GM19463 (cell line): ENCODE data around the gene THBS2.
"Not testable (repeated sequence)": the region's sequence is repeated elsewhere in the genome, so short reads cannot be mapped to it uniquely, and the experiment has no call there.

Experiments used
- ATAC-seq: cut with Tn5 transposase; IDR thresholded peaks from one replicate; pipeline ENCODE4 v1.9.1; 2021; ENCODE audit warnings: mild to moderate bottlenecking, moderate library complexity; ENCODE audit not compliant: unreplicated experiment

The THBS2 gene

GRCh38 chr6:169213814-169214520, 39.7 kb downstream of the THBS2 start:
- no peak for ATAC-seq

DNA sequence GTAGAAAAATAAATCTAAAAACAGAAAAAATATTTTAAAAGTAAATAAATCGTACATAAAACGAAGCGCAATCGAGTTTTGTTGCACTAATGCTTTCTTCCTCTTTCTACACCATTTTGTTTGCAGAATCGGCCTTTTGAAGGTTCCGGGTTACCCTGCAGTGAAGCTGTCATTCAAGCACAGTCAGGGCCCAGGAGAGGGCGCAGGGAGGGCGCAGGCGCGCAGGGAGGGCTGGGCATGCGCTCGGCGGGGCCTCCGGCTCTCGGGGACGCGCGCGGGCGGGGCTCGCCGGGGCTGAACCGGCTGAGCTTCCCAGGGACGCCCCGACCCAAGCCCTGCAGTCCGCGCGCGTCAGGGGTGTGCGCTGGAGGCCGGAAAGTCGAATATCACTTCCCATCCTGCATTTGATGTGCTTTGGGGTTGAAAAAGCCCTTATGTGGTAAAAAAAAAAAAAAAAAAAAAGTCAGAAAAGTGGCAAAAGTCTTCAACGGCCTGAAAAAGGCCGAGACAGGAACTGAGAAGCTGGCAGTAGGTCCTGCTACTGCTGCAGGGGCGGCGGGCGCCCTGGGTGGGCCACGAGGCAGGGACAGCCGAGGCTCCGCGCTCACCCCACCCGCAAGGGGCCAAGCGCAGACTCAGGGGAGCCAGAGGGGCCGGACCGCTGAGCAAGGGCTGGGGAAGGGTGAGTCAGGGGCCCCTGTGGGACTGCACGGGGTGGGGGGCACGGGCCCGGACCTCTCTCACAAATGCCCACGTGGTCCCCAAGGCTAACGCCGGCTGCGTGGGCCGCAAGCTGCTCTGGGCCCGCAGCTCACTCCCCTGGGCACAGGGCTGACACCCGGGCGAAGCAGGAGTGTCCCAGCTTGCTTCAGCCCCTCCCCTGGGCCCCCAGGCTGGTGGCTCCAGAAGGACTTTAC, 40.5 kb downstream of the THBS2 start:
- peak; percentile 100 for ATAC-seq

- ATAC-seq = no peak
Measured at GRCh38 chr6:169212436-169212835, 41.2 kb downstream of the THBS2 start.

GRCh38 chr6:169211881-169212280, 41.8 kb downstream of the THBS2 start:
- no peak for ATAC-seq

DNA sequence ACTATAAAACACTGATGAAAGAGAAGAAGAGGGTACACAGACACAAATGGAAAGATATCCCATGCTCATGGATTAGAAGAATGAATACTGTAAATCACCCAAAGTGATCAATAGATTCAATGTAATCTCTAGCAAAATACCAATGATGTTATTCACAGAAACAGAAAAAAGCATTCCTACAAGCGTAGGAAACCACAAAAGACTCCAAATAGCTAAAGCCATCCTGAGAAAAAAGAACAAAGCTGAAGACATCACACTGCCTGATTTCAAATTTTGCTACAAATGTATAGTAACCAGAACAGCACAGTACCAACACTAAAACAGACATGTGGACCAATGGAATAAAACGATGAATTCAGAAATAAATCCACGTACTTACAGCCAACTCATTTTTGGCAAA, 43.0 kb downstream of the THBS2 start:
- ATAC-seq = no peak

GRCh38 chr6:169208011-169208410, 45.6 kb downstream of the THBS2 start:
- ATAC-seq = no peak

DNA sequence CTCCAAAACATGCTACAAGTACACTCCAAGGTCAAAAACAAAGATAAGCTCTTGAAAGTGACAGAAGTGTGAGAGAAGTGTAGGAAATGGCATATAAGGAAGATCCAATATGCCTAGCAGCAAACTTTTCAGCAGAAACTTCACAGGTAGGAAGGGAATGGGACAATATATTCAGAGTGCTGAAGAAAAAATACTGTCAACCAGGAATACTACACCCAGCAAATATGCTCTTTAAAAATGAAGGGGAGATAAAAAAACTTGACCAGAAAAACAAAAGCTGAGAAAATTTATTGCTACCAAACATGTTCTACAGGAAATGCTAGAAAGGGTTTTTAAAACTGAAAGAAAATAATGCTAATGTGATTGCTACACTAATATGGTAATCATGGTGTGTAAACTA, 46.2 kb downstream of the THBS2 start:
- ATAC-seq = no peak

DNA sequence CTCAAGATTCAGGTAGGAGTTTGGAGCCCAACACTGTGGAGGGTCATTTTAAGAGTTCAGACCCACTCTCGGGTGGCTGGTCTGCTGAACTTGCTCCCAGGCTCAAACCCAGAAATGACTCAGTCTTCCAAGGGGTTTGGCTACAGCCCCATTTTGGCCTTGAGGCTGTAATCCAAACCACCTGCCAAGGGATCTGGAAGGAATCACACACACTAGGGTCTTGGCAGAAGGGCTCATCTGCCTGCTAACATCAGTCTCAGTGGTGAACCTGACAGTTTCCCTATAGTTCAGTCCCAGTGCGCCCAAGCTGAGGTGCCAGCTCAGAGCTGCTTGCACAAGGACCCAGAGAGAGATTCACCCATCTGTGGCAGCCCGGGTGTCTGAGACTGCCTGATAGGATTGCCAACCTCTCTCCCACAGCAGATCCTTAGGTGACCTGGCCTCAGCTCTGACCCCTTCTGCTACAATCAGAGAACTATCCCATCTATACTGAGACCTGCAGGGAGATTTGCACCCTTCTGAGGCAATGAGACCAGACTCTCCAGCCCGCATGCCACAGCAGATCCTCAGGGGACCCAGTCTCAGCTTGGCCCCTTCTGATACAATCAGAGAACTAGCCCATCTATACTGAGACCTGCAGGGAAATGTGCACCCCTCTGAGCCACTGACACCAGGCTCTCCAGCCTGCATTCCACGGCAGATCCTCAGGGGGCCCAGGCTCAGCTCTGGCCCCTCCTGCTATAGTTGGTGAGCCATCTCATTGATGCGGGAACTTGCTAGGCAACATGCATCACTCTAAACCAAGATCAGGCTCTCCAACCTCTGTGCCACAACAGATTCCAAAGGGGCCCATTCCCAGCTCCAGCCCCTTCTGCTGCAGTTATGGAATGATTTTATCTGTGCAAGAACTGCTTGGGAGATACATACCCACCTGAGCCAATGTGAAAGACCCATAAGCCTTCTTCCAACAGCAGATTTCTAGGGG, 48.2 kb downstream of the THBS2 start:
- ATAC-seq = no peak

DNA sequence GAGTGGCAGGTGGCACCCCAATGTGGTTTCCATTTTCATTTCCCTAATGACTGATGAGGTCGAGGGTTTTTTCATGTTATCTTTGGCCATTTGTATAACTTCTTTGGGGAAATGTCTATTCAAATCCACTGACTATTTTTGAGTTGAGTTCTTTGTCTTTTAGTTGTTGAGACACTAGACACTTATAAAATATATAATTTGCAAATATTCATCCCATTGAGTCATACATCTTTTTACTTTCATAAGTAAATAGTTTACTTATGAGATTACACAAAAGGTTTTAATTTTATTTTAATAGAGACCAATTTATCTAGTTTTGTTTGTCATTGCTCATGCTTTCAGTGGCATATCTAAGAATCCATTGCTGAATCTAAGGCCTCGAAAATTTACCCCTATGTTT, 49.5 kb downstream of the THBS2 start:
- ATAC-seq = no peak

DNA sequence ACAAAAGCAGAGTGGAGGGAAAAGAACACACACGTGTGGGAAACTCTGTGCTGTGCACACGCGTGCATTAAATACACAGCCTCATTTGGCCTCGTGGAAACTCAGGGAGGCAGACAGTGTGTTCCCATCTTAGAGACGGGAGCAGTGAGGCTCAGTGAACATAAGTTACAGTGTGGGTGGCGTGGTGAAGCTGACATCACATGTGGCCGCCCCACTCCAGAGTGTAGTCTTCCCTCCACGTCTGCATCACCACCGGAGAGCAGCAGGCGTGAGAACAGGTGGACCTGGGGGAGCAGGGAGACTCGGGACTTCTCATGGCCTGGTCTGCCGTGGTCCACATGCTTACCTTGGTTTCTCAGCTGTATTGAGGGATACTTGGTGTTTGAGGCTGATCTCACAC, 51.7 kb downstream of the THBS2 start:
- no peak for ATAC-seq

GRCh38 chr6:169200893-169201514, 52.6 kb downstream of the THBS2 start:
- no peak for ATAC-seq

DNA sequence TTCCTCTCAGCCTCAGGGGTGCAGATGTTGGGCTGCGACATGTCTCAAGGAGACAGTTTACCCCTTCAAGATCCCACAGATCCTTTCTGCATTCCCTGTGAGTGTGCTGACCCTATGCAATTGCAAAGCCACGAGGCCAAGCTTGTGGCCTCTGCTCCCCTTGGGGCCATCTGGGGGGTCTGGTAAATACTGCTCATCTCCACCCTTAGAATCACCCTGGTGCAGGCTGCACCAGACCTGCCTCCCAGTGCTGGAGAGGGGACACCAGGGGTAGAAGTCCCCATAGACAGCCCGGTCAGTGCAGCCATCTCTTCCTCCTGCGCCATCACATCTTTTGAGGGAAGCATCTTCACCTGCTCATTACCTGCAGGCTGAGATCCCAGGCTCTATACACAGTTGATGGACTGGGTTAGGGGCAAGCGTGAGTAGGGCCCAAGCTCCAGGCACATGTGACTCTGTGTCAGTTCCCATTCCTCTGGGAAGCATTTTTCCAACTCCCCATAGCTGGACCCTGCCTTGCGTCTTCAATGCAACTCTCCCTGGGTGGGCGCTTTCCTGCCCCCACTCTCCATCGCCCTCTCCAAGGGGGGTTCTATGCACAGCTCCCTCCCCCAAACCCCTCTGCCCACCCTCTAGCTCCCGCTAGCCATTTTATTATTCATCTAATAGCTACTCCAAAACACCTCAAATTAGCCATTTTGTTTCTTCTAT, 53.9 kb downstream of the THBS2 start:
- no peak for ATAC-seq

DNA sequence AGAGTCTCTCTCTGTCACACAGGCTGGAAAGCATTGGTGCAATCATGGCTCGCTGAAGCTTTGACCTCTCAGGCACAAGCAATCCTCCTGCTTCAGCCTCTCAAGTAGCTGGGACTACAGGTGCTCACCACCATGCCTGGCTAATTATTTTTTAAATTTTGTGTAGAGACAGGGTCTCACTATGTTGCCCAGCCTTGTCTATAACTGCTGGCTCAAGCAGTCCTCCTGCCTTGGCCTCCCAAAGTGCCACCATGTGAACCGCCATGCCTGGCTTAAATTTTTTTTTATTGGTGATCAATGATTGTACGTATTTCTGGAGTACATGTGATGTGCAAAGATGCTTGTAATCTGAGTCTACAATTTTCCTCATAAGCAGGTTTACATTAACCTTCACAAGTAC, 54.8 kb downstream of the THBS2 start:
- no peak for ATAC-seq

GRCh38 chr6:169197929-169198328, 55.7 kb downstream of the THBS2 start:
- not testable (repeated sequence) for ATAC-seq

- ATAC-seq = not testable (repeated sequence)
Measured at GRCh38 chr6:169196279-169196678, 57.4 kb downstream of the THBS2 start.

DNA sequence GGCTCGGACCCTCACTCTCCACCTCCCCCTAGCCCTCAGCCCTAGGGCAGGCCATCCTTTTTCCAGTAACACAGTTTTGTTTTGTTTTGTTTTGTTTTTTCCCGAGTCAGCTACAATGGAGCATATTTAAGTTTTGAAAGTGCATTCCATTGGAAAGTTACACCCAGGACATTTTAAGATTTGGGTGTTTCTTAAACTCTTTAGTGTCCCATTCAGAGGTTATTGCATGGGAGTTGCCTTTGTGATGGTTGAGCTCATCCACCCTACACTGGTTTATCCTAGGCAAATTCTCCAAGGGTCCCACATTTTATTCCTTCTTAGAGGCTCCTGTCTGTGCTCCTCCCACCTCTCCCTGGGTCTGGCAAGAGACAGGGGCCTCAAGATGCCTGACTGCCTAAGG, 58.9 kb downstream of the THBS2 start:
- no peak for ATAC-seq

DNA sequence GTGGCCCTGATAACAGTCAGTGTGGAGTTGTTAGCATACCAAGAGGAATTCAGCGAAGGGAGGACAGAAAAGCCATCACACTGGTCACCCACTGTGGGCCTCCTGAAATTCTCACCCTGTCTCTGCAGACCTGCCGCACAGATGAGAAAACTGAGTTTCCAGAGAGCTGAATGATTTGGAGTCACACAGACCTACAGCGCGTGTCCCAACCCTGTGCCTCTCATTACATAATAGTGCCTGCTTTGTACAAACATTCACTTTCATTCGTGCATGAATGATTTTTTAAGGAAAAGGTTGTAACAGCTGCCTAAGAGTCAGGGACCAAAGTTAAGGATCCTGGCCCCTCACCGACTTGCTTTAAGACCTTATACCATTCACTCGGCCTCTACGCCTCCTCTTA, 62.7 kb downstream of the THBS2 start:
- ATAC-seq = no peak

DNA sequence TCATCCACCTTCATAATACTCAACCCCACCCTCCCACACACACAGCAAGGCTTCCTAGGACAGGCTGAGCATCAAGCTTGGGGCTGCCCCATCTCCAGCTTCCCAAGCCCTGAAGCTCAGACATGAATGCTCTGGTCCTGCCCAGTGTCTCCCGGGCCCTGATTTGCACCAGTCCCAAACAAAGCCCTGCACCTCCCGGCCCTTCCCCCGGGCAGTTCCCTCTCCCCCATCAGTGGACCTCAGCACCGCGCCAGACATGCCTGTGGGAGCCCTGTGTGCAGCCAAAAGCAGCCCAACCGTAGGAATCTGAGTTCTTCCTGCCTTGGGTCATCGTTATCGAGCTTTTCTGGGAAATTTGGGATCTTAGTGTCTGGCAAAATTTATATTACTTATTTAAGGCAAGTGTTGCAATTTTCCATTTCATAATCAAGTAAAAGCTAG, 63.5 kb downstream of the THBS2 start:
- no peak for ATAC-seq

GRCh38 chr6:169189686-169190085, 64.0 kb downstream of the THBS2 start:
- ATAC-seq = no peak

- ATAC-seq = no peak
Measured at GRCh38 chr6:169189182-169189581, 64.5 kb downstream of the THBS2 start.
